Measurements from ENCODE around the gene DSCAM. TPM values are rescaled to one million over a fixed set of nuclear protein-coding genes. Genes with fewer than 3 reads are reported as not detected.

DSCAM gene
- total RNA-seq, 1 experiment from 2014 or later: 0.03 TPM

DNA sequence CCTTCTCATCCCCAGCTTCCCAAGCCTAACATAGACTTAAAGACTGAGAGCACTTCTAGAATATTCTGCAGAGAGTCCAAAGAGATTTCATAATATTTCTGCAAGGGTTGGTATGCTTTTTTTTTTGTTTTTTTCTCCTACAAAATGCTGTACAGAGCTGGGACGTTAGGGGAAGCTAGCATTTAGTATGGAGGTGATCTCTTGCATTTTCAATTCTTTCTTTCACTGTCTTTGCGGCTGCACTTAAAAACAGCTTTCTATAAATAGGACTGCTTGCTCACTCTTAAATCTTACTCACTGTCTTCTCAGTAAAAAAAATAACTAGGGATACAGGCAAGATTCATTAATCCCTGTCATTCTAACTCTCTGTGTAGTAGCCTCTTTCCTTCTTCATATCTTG lies 7.4 kb downstream of the DSCAM start:
- no peak for DNase-seq (ENCODE audit: low read depth)

- DNase-seq (ENCODE audit: low read depth): peak; percentile 21
These were observed 9.5 kb downstream of the DSCAM start for GRCh38 chr21:40837456-40837855.

GRCh38 chr21:40835184-40835694 lies 11.7 kb downstream of the DSCAM start:
- DNase-seq (ENCODE audit: low read depth): no peak

- no peak for DNase-seq (ENCODE audit: low read depth)
These were observed 13.8 kb downstream of the DSCAM start for GRCh38 chr21:40833184-40833583.

- no peak for DNase-seq (ENCODE audit: low read depth)
These were observed 14.6 kb downstream of the DSCAM start for GRCh38 chr21:40832316-40832715.

- peak; percentile 22 for DNase-seq (ENCODE audit: low read depth)
These were observed 16.1 kb downstream of the DSCAM start for GRCh38 chr21:40830836-40831235.

- DNase-seq (ENCODE audit: low read depth): no peak
These were observed 17.2 kb downstream of the DSCAM start for GRCh38 chr21:40829791-40830190.

DNA sequence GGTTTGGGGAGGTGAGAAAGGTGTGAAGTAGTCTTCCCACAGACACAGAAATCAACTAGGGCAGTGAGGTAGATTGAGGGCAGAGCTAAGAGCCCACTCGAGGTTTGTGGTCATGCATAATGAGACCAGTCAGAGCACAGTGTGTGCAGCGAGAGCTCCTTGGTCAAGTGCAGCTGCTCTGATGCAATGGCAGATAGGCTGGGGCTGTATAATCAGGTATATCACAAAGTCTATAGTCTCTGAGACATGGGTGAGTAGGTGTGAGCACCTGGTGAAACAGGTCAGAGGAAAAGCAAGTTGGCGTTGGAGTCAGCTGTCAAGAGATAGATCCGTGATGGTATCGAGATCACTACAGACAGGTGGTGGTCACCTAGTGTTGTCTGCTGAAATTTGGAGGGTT lies 17.6 kb downstream of the DSCAM start:
- no peak for DNase-seq (ENCODE audit: low read depth)

DNA sequence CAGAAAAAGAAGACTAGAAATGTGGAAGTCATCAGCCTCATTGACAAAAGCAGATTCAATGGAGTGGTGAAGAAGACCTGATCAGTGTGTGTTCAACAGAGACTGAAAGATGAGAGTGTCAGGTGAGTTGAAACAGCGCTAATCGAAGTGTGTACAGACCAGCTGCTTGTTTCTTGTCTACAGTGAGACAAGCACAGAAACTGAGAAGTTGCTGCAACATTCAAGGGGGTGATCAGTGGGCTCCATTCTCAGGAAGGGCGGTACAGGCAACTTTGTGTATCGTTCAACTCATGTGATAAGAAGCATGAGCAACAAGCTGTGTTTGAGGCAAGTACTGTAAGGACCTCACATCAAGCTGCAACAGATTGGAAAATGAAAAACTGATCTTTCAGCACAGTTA lies 19.4 kb downstream of the DSCAM start:
- DNase-seq (ENCODE audit: low read depth): no peak

DNA sequence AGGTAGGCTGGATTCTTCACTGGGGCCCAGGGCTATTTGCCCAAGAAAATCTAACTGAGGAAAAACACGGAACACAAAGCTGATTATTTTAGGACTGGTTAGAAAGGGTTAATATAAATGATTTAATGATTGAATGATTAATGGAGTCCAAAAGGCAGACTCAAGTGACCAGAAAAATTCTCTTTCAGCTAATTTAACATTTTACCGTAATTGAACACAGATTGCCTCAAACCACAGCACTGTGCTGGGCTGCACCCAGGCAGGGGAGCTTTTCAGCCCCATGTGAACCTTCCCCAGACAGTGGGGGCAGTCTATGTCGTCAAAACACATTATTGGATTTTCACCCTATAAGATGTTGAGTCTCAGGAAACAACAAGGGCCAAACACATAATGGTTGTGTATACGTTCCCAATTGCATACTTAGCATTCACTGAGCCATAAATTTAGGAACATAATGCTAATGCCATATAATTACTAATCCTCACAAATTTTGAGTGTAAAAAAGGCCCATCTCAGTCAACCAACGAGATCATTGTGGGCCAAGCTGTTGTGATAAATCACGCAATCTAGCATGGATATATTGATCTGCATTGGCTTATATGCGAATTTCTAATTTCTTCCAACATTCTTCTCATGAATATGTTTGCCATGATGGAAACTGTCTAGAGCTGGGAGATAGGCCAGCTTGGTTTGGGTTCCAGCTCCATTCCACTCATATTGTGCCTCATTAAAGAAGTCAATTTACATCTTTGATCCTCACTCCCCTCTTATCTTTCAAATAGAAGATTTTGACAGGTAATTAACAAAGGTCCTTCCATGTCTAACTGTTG lies 27.7 kb downstream of the DSCAM start:
- no peak for DNase-seq (ENCODE audit: low read depth)

GRCh38 chr21:40813918-40814317 lies 33.0 kb downstream of the DSCAM start:
- no peak for DNase-seq (ENCODE audit: low read depth)

DNA sequence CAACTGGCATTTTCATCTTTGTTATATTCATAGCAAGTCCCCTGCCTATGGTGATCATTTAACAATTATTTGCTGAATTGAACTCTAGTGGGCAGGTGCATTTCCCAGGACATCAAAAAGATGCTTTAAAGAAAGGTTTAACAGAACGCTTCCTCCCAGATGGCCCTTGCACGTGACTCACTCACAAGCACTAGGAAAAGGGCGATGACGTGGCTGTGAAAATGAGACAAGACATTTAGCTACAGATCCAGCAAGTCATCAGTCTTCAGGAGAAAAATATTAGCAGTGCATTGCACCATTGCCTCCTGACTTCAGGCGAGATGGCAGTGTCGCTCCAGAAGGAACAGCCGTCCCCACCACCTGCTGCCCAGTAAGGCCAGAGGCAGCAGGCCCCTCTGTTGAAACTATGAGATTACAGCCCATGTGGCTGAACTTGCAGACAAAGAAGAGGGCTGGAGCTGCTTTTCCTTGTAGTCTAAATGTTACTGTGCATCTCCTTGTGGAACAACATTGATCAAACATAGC lies 37.2 kb downstream of the DSCAM start:
- DNase-seq (ENCODE audit: low read depth): peak; percentile 38

DNA sequence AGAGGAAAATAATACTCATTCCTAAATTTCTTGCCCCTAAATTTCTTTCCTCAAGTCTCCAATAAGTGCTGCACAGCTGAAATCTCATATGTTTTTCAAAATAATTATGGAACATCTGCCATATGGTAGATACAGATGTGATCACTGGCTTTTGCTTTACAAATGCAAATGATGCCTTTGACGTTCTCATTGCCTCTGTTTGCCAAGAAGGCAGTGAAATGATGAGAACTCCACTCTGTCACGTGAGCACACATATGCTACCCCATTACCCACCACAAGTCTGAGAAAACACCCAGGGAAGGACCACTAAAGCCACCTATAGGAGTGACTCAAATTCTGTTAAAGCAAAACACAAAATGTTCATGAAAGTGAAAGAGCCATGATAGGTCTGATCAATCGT lies 43.9 kb downstream of the DSCAM start:
- no peak for DNase-seq (ENCODE audit: low read depth)

- DNase-seq (ENCODE audit: low read depth): no peak
These were observed 46.8 kb downstream of the DSCAM start for GRCh38 chr21:40800126-40800525.

DNA sequence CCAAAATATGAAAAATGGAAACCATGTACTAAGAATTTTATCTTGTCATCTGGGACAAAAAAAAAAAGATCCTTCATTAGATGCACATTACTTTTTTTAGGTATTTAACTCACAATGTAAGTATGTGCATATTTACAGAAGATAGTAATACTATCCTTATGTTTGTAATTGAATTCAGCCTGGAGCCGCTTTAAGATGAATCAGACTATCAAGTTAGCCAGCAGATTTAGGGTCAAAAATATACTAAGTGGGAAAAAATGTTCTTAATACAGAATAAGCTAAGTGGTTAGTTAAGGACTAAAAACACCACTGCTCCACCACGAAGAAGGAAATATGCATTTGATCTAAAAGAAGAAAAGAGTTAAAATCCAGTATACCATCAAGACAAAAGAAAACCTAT lies 49.1 kb downstream of the DSCAM start:
- no peak for DNase-seq (ENCODE audit: low read depth)

- no peak for DNase-seq (ENCODE audit: low read depth)
These were observed 49.5 kb downstream of the DSCAM start for GRCh38 chr21:40797410-40797809.

GRCh38 chr21:40796464-40796863 lies 50.5 kb downstream of the DSCAM start:
- DNase-seq (ENCODE audit: low read depth): no peak

GRCh38 chr21:40795313-40795712 lies 51.6 kb downstream of the DSCAM start:
- DNase-seq (ENCODE audit: low read depth): no peak

- no peak for DNase-seq (ENCODE audit: low read depth)
These were observed 54.1 kb downstream of the DSCAM start for GRCh38 chr21:40792691-40793456.

GRCh38 chr21:40788635-40789034 lies 58.3 kb downstream of the DSCAM start:
- DNase-seq (ENCODE audit: low read depth): no peak

DNA sequence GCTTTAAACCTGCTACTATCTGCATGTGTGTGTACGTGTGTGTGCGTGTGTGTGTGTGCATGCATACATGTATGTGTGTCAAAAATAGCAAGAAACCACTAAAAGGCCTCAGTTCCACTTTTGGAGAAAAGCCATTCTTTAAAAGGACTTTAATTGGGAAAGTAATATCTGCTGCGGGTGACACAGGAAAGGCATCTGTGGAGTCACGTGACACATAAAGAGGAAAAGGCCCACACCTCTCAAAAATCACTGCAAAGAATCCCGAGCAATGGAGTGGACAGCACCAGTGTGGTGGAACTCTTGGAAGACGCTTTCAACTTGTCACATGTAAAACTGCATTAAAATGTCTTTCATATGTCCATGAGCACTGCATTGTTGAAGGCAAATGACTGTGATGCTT lies 63.6 kb downstream of the DSCAM start:
- DNase-seq (ENCODE audit: low read depth): no peak

- DNase-seq (ENCODE audit: low read depth): no peak
These were observed 76.4 kb downstream of the DSCAM start for GRCh38 chr21:40770435-40771055.

All from HT1080 (cell line).